Measurements from ENCODE around the gene SPRTN.

DNA sequence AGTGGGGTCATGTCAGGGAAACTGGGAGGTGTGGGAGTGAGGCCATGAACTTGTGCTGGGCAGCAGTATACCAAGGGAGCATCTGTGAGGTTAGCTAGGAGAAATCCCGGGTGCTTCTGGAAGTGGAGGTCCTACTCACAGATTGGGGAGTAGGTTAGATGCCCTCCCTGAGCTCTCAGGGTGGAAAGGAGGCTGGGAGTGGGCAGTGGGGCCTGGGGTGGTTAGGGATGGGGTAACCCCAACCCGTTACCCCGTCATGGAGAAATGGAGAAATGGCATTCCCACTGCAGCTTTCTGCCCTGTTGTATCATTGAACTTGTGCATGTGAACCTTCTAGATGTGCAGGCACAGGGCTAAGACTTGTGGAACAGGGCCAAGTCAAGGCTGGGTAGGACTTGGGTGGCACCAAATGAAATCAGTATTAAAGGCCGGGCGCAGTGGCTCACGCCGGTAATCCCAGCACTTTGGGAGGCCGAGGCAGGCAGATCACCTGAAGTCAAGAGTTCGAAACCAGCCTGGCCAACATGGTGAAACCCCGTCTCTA lies 27.6 kb upstream of the SPRTN start:
- TF ChIP-seq CTCF (IDR thresholded peaks at IDR 0.05; ENCODE audit: poor library complexity) (no peak), EZH2 (IDR thresholded peaks at IDR 0.05; ENCODE audit: borderline replicate concordance) (no peak)

All from hepatocyte (in vitro differentiated cells).